GM12875 (cell line): ENCODE results near the gene NCKAP5.

Experiments
- H3K4me3 ChIP-seq: one replicate; pipeline ENCODE4 v1.5.1; 2011; ENCODE audit warnings: low read depth, low read length, control low read depth
- TF ChIP-seq, protein P1 (sequence below): IDR thresholded peaks from 2 replicates; pipeline ENCODE4 v1.5.1; 2011; ENCODE audit warnings: low read depth, mild to moderate bottlenecking, control low read depth, inconsistent platforms, low read length, moderate library complexity, borderline replicate concordance; ENCODE audit not compliant: insufficient read depth

Gene NCKAP5

DNA sequence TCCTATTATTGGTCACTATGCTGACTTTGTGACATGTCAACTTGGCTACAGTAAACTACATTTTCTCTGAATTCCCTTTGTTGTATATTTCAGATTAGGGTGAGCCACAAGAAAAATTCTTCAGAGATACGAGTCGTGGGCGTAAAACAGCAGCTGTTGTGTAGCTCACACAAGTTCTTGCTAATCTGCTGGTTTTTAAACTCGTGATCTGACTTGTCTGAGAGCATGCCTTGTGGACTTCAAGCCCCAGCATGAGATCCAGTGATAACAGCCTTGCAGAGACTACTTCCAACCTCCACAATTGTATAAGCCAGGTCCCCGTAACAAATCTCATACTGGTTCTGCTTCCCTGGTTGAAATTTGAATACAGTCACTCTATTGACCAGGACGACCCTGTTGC is 638.5 kb downstream of the NCKAP5 start:
- H3K4me3 ChIP-seq: no peak overlapping the region
- TF ChIP-seq, protein P1, sequence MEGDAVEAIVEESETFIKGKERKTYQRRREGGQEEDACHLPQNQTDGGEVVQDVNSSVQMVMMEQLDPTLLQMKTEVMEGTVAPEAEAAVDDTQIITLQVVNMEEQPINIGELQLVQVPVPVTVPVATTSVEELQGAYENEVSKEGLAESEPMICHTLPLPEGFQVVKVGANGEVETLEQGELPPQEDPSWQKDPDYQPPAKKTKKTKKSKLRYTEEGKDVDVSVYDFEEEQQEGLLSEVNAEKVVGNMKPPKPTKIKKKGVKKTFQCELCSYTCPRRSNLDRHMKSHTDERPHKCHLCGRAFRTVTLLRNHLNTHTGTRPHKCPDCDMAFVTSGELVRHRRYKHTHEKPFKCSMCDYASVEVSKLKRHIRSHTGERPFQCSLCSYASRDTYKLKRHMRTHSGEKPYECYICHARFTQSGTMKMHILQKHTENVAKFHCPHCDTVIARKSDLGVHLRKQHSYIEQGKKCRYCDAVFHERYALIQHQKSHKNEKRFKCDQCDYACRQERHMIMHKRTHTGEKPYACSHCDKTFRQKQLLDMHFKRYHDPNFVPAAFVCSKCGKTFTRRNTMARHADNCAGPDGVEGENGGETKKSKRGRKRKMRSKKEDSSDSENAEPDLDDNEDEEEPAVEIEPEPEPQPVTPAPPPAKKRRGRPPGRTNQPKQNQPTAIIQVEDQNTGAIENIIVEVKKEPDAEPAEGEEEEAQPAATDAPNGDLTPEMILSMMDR: no peak

DNA sequence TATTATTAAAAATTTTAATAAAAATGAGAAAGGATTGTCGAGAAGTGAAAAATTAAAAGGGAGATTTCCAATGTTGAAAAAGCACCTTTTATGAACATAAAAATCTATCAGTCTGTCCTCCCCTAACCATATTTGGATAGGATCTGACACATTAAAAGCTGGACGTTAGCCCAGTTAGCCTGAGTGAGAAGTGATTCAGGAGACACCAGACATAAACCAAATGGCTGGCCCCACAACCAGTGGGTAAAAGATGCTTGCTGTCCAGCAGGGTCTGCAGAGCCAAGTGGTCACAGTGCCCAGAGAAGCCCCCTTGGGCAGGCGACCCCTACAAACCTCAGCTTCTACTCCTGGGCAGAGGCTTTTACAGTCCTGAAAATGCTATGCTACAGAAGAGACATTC is 644.5 kb downstream of the NCKAP5 start:
- H3K4me3 ChIP-seq: no peak overlapping the region
- TF ChIP-seq, protein P1: no peak

DNA sequence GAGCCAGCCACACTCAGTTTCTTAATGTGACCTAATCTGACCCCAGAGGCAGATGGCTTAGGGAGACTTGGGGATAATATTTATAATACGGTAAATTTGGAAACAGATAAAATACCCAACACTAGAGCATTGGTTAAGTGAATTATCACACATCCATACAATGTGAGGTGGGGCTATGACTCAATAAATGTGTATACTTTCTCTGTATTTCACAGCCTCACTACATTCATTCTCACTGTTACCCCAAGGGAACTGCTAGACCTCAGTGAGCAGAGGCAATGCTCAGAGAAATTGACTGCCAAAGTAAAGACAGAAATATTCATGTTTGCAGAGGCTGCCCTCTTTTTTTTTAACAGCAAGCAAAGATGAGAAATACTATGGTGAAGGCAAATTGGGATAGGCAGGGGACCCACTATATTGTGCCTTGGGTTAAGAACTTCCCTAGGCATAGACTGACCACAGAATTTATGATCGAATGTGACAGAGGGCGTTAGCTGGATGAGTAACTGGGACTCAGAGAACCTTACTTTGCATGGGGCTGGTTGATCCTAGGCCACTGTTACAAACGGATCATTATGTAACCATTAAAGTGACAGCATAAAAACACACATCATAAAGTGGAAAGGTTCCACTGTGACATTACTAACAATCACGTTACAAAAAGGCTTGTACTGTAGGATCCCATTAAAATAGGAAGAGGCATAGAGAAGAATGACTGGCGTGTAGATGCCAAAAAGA is 652.3 kb downstream of the NCKAP5 start:
- H3K4me3 ChIP-seq: no peak overlapping the region
- TF ChIP-seq, protein P1: no peak

DNA sequence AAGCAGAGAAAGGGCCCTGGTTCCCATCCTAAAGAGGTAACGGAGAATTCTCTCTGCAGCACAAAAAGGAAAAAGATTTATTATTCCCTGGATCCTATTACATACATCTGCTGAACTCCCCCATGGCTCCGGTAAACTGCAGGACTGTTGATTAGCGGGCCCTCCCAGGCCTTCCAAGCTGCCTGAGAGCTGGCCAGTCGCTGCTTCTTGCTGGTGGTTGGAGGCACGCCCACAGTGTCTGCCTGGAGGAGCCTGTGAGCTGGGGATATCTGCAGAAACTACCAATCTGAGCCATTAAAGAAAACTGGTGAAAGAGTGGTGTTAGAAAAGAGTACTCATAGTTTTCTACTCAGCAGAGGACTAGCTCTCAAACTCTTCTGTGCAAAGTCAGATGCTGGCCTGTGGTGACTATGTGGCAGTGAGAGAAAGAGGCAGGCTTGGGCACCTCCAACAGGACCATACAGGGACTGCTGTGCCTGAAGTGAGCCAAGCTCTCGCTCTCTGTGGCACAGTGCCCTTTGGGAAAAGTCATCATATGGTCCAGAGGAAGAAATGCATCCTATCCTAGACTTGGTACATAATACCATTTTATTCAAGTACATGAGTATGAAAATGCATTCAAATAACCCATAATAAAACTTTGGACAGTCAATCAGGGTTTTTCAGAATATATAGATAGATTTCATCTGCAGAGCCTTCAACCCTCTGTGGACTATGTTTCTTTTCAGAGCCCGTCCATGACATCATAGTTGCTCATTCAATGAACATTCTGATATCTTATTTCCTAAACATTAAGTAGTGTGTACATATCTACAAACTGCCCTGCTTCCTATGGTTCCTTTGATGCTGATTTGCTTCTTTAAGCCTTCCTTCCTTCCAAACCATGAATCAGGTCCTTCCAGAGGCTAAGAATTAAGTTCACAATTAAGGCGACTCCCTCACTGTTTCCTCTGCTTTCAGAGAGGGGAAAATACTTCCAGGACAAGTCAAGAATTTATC is 656.2 kb downstream of the NCKAP5 start:
- TF ChIP-seq, protein P1: no peak
- H3K4me3 ChIP-seq: no peak overlapping the region

DNA sequence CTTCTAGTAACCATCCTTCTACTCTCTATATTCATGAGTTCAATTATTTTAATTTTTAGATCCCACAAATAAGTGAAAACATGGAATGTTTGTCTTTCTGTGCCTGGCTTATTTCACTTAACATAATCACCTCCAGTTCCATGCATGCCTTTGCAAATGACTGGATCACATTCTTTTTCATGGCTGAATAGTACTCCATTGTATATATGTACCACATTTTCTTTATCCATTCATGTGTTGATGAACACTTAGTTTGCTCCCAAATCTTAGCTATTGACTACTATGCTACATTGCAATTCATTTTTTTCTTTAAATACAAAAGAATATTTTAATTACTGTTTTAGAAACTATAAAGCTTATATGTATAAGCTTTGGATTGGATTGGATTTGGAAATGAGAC is 657.8 kb downstream of the NCKAP5 start:
- no peak overlapping the region for H3K4me3 ChIP-seq
- TF ChIP-seq, protein P1: no peak

DNA sequence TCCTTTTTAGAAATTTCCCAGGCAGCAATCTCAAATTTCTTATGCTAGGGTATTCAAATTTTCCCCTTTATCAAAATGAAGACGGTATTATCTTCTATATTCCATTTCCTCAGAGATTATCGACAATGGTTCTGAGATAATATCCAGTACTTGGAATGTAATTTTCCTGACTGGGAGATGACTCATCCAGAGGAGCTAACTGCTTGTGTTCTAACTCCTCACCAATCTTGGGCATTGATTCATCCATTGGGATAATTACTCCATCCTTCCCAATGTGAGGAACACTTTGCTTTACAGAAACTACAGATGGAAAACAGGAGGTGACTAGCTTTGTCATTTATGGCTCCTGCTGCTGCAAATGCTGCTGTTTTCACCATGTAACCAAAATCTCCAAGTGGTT is 658.8 kb downstream of the NCKAP5 start:
- TF ChIP-seq, protein P1: no peak
- no peak overlapping the region for H3K4me3 ChIP-seq
